GM18498 (cell line): ENCODE results near the gene DHX15.

Experiments
- ATAC-seq: cut with Tn5 transposase; IDR thresholded peaks from one replicate; pipeline ENCODE4 v1.9.1; 2021; ENCODE audit warnings: mild to moderate bottlenecking, moderate library complexity; ENCODE audit not compliant: unreplicated experiment

Gene DHX15

GRCh38 chr4:24495388-24495787, 89.0 kb downstream of the DHX15 start:
- no peak for ATAC-seq

GRCh38 chr4:24489870-24490269, 94.5 kb downstream of the DHX15 start:
- ATAC-seq = no peak

GRCh38 chr4:24488399-24489164, 95.8 kb downstream of the DHX15 start:
- ATAC-seq = peak; percentile 88

- ATAC-seq = no peak
Measured at GRCh38 chr4:24482871-24483270, 101.5 kb downstream of the DHX15 start.

- no peak for ATAC-seq
Measured at GRCh38 chr4:24477919-24478318, 106.4 kb downstream of the DHX15 start.
